ENCODE results near the gene KDM4F.

KDM4F gene

GRCh38 chr11:95093548-95093947 lies 44.3 kb downstream of the KDM4F start:
- no peak for TF ChIP-seq CTCF (conservative IDR thresholded peaks at IDR 0.05; ENCODE audit: low read depth)
- DNase-seq (ENCODE audit: low spot score), result no peak
- CTCF ChIA-PET, result interaction anchor here (0.6 to 1.5 kb wide), 5 partner anchors 11 to 33 kb away, joined by 3 to 6 read pairs (median 3); no protein-coding TSS in a partner anchor
- H3K27ac ChIP-seq, result no peak overlapping the region
- POLR2A ChIA-PET (ENCODE audit: low non-redundant PET), result no interaction called here

- TF ChIP-seq CTCF (conservative IDR thresholded peaks at IDR 0.05; ENCODE audit: low read depth), result no peak
- ChIA-PET POLR2A (ENCODE audit: low non-redundant PET) (no interaction called here), CTCF (no interaction called here)
- no peak overlapping the region for H3K27ac ChIP-seq
- no peak for DNase-seq (ENCODE audit: low spot score)
These were observed 46.8 kb downstream of the KDM4F start for GRCh38 chr11:95095858-95096587.

- CTCF ChIA-PET, result no interaction called here
- no peak overlapping the region for H3K27ac ChIP-seq
- no peak for DNase-seq (ENCODE audit: low spot score)
- no peak for TF ChIP-seq CTCF (conservative IDR thresholded peaks at IDR 0.05; ENCODE audit: low read depth)
- POLR2A ChIA-PET (ENCODE audit: low non-redundant PET), result interaction anchor here (0.6 kb wide), 1 partner anchor 33 kb away, joined by 3 read pairs; no protein-coding TSS in a partner anchor
These were observed 48.0 kb downstream of the KDM4F start for GRCh38 chr11:95097209-95097608.

- CTCF ChIA-PET, result interaction anchor here (1.4 kb wide), 1 partner anchor 32 kb away, joined by 3 read pairs; the partner anchor contains the start of gene SRSF8
- no peak for TF ChIP-seq CTCF (conservative IDR thresholded peaks at IDR 0.05; ENCODE audit: low read depth)
- H3K27ac ChIP-seq, result no peak overlapping the region
- no peak for DNase-seq (ENCODE audit: low spot score)
- POLR2A ChIA-PET (ENCODE audit: low non-redundant PET), result no interaction called here
These were observed 49.6 kb downstream of the KDM4F start for GRCh38 chr11:95098826-95099225.

- no peak overlapping the region for H3K27ac ChIP-seq
- DNase-seq (ENCODE audit: low spot score), result no peak
- no peak for TF ChIP-seq CTCF (conservative IDR thresholded peaks at IDR 0.05; ENCODE audit: low read depth)
- ChIA-PET CTCF (interaction anchor here (1.4 kb wide), 1 partner anchor 33 kb away, joined by 3 read pairs; the partner anchor contains the start of gene SRSF8), POLR2A (ENCODE audit: low non-redundant PET) (no interaction called here)
These were observed 51.0 kb downstream of the KDM4F start for GRCh38 chr11:95100191-95100648.
